ENCODE measurements around the gene POR.
A peak's percentile ranks its signal among the peaks of the same experiment; 100 is the strongest.
"Not testable (repeated sequence)": the region's sequence is repeated elsewhere in the genome, so short reads cannot be mapped to it uniquely, and the experiment has no call there.

The POR gene

DNA sequence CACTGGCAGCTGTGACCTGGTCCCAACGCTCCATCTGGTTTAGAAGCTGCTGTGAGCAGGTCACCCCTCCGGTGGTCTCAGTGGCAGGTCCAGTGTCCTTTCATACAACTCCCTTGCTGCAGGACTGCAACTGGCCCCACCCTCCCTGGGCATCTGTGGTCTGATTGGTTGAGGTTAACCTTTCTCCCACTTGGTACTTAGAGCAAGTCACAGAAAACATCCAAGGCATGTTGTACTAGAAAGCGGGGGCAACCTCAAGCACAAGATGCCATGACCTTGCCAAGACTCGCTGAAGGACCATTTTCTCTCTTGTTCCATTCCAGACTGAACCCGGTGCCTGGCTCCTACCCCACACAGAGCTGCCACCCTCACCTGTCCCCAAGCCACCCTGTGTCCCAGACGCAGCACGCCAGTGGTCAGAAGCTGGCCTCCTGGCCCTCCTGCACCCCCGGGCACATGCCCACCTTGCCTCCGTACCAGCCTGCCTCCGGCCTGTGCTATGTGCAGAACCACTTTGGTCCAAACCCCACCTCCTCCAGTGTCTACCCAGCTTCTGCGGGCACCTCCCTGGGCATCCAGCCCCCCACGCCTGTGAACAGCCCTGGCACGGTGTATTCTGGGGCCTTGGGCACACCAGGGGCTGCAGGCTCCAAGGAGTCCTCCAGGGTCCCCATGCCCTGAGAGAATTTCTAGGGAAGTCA is 27.1 kb upstream of the POR start:
- no peak for DNase-seq

- no peak for DNase-seq
These were observed 26.3 kb upstream of the POR start for GRCh38 chr7:75888464-75889222.

- DNase-seq, result no peak
These were observed 25.6 kb upstream of the POR start for GRCh38 chr7:75889223-75889825.

GRCh38 chr7:75889826-75890225 is 25.1 kb upstream of the POR start:
- DNase-seq, result no peak

DNA sequence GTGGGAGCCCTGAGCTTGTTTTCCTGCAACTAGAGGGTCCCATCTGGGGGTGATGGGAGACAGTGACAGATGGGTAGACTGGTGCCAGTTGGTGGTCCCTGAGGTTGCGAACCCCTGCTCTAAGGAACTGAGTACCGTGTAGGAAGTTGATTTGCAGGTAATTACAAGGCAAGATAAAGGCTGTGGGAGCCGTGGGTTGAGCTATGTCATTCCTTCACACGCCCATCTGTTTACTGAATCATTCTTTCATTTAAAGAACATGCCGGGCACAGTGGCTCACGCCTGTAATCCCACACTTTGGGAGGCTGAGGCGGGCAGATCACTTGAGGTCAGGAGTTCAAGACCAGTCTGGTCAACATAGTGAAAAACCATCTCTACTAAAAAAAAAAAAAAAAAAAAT is 23.7 kb upstream of the POR start:
- not testable (repeated sequence) for DNase-seq

- no peak for DNase-seq
These were observed 23.0 kb upstream of the POR start for GRCh38 chr7:75891815-75892411.

DNA sequence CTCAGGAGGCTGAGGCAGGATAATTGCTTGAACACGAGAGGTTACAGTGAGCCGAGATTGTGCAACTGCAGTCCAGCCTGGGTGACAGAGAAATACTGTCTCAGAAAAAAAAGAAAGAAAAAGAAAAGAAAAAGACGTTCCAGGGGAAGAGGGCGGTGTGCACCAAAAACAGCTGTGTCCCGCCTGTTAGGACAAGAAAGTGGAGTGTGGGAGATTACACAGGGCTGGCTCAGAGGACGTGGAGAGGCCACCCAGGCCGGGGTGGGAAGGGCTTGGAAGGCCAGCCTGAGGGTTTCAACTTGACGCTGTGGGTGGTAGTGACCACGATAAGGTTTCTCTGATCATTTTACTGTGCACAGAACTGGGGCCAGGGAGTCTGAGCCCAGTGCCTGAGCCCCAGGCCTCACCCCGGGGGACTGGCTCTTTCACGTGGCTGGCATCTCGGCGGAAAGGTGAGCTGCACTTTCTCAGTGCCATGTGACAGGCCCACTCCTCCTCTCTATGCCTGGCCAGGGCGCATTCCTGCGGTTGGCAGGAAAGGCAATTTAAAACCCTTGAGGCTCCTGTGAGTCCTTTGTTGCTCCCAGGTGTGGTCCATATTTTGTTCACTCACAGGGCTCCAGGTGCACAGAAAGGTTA is 22.2 kb upstream of the POR start:
- no peak for DNase-seq

GRCh38 chr7:75896803-75897327 is 18.1 kb upstream of the POR start:
- no peak for DNase-seq

- DNase-seq, result no peak
These were observed 14.2 kb upstream of the POR start for GRCh38 chr7:75900617-75901315.

GRCh38 chr7:75905785-75906604 is 9.0 kb upstream of the POR start:
- DNase-seq, result no peak

- no peak for DNase-seq
These were observed 7.8 kb upstream of the POR start for GRCh38 chr7:75906991-75907667.

DNA sequence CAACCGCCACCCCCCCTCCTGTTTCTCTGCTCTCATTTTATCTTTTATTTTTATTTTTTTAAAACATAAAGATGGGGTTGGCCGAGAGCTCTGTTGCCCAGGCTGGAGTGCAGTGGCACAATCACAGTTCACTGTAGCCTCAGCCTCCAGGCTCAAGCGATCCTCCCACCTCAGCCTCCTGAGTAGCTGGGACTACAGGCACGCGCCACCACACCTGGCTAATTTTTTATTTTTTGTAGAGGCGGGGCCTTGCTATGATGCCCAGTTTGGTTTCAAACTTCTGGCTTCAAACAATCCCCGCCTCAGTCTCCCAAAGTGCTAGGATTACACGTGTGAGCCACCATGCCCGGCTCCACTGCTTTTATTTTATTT is 7.3 kb upstream of the POR start:
- DNase-seq, result not testable (repeated sequence)

DNA sequence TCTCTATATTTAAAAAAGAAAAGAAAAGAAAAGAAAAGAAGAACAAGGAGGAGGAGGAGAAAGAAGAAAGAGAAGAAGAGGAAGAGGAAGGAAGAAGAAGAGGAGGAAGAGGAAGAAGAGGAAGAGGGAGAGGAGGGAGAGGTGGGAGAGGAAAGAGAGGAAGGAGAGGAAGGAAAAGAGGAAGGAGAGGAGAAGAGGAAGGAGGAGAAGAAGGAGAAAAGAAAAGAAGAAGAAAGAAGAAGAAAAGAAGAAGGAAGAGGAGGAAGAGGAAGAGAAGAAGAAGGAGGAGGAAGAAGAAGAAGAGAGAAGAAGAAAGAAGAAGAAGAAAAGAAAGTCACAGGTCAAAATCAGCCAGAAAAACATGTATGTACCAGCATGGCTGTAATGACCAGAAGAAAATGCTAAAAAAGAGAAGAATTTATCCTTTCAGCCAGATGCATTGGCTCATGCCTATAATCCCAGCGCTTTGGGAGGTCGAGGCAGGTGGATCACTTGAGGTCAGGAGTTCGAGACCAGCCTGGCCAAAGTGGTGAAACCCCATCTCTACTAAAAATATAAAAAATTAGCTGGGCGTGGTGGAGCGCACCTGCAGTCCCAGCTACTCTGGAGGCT is 5.3 kb upstream of the POR start:
- no peak for DNase-seq

DNA sequence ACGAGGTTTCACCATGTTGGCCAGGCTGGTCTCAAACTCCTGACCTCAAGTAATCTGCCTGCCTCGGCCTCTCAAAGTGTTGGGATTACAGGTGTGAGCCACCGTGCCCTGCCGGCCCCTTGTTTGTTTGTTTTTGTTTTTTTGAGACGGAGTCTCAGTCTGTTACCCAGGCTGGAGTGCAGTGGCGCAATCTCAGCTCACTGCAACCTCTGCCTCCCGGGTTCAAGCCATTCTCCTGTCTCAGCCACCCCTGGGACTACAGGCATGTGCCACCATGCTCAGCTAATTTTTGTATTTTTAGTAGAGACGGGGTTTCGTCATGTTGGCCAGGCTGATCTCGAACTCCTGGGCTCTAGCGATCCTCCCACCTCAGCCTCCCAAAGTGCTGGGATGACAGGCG is 3.8 kb upstream of the POR start:
- DNase-seq, result not testable (repeated sequence)

DNA sequence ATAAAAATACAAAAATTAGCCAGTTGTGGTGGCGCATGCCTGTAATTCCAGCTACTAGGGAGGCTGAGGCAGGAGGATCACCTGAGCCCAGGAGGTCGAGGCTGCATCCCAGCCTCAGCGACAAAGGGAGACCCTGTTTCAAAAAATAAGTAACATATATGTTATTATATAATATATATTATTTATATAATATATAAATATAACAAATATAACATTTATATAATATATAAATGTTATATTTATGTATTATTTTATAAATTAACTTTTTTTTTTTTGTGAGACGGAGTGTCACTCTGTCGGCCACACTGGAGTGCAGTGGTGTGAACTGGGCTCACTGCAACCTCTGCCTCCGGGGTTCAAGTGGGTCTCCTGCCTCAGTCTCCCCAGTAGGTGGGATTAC is 1.5 kb upstream of the POR start:
- no peak for DNase-seq

DNA sequence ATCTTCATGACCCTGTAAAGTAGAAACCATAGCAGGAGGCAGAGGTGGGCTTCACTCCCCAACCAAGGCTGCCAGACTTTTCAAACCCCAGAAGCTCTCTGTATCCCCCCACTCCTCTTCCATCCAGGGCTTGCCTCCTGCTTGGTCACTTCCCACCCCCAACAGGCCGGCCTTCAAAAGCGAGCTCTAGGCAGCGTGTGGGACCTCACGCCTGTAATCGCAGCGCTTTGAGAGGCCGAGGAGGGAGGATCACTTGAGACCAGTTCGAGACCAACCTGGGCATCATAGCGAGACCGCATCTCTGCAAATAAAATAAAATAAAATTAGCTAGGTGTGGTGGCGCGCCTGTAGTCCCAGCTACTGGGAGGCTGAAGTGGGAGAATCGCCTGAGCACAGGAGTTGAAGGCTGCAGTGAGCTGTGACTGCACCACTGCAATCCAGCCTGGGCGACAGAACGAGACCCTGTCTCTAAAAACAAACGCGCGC is 743 bp upstream of the POR start:
- no peak for DNase-seq

- DNase-seq, result peak; percentile 14
These were observed 631 bp downstream of the POR start for GRCh38 chr7:75915416-75916156.

DNA sequence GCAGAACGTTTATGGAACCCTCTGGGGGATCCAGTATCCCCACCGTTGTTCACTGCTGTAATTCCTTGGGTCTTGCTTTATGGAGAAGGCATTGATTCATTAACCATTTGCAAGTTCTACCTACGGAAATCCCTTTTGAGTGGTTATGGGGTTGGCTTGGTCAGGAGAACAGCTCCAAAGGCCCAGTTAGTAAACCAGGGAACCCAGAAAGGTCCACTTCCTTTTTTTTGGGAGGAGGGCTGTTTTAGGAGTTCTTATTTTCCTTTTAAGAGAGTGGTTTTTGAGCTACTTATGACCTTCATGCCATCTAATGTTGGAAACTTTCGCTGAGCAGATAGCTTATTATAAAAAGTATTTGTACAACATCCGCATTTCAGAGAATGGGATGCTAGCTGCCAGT is 1.3 kb downstream of the POR start:
- DNase-seq, result no peak

All from CD4-positive, alpha-beta T cell treated with Interleukin-21 for 1 hour (primary cell).